H1 (cell line): ENCODE data around the gene LYVE1.

Experiments
- CTCF ChIP-seq, 3 experiments: IDR thresholded peaks; 1 replicate in 2 of 3; 2 replicates in 1 of 3; pipeline versions ENCODE4 v1.5.1 to v1.6.1; 2011; ENCODE audit warnings: low read length in 3 of 3, mild to moderate bottlenecking in 3 of 3, inconsistent platforms in 2 of 3, low read depth in 1 of 3, moderate library complexity in 1 of 3; ENCODE audit not compliant: insufficient read depth in 1 of 3; ENCODE audit errors: control extremely low read depth in 1 of 3
- EZH2 ChIP-seq: fragments of 200-600 bp; sonication (generic); IDR thresholded peaks from 2 replicates; pipeline ENCODE4 v1.7.1; 2012; ENCODE audit warnings: low read depth, mild to moderate bottlenecking, moderate library complexity, low read length, inconsistent platforms; ENCODE audit not compliant: severe bottlenecking
- KDM1A ChIP-seq: fragments of 200-600, 300-600 bp; sonication (generic); IDR thresholded peaks from 2 replicates; pipeline ENCODE4 v1.7.1; 2016; ENCODE audit warnings: mild to moderate bottlenecking, low read length, borderline replicate concordance
- MAX ChIP-seq: IDR thresholded peaks from 2 replicates; pipeline ENCODE4 v1.6.1; 2012; ENCODE audit warnings: inconsistent platforms
- POLR2A ChIP-seq, 2 experiments: IDR thresholded peaks; 1 replicate in 1 of 2; 2 replicates in 1 of 2; pipeline ENCODE4 v1.6.1; 2011; ENCODE audit warnings: low read depth in 2 of 2, low read length in 2 of 2, mild to moderate bottlenecking in 2 of 2; ENCODE audit errors: control extremely low read depth in 1 of 2
- POLR2AphosphoS5 ChIP-seq: IDR thresholded peaks from 2 replicates; pipeline ENCODE4 v1.6.1; 2011; ENCODE audit warnings: low read depth, low read length
- RBBP5 ChIP-seq: IDR thresholded peaks from 2 replicates; pipeline ENCODE4 v1.7.1; 2012; ENCODE audit warnings: low read depth, mild to moderate bottlenecking, inconsistent platforms, low read length, moderate library complexity, borderline replicate concordance
- SP1 ChIP-seq: IDR thresholded peaks from 2 replicates; pipeline ENCODE4 v1.6.1; 2011; ENCODE audit warnings: low read depth, low read length
- TAF1 ChIP-seq: IDR thresholded peaks from 2 replicates; pipeline ENCODE4 v1.6.1; 2011; ENCODE audit warnings: mild to moderate bottlenecking, low read depth, low read length

- TF ChIP-seq POLR2A (IDR thresholded peaks at IDR 0.05; ENCODE audit: control extremely low read depth in 1 of 2, low read depth in 2 of 2, low read length in 2 of 2): no peak
- no peak for TF ChIP-seq CTCF (IDR thresholded peaks at IDR 0.05; ENCODE audit: control extremely low read depth in 1 of 3, insufficient read depth in 1 of 3, low read depth in 1 of 3, low read length in 3 of 3)
- TF ChIP-seq POLR2AphosphoS5: no peak
- no peak for TF ChIP-seq TAF1
- no peak for TF ChIP-seq EZH2
- no peak for TF ChIP-seq RBBP5
- TF ChIP-seq MAX: no peak
- TF ChIP-seq KDM1A: no peak
- TF ChIP-seq SP1: no peak
These were observed 43.8 kb upstream of the LYVE1 start for GRCh38 chr11:10611979-10612862.
